Heart left ventricle (tissue), 16 donors: ENCODE measurements around the gene RNF31. TPM values are rescaled to one million over a fixed set of nuclear protein-coding genes. Genes with fewer than 3 reads are reported as not detected.

Experiments
- ATAC-seq, 4 donors: fragments of 200-7000 bp; cut with Tn5 transposase; one replicate each; pipeline ENCODE4 v1.9.1; 2020 to 2022; ENCODE audit warnings: moderate library complexity in 4 of 4, mild to moderate bottlenecking in 3 of 4, moderate number of reproducible peaks in 1 of 4
- DNase-seq, 5 donors: peaks; one replicate each; pipeline ENCODE4 v3.0.0-alpha.2; 2020
- H3K27ac ChIP-seq, 12 donors: fragments of 200-600 bp; sonication (generic) in 4 of 12; one replicate each; pipeline versions ENCODE4 v1.5.0 to v1.8.0; 2016 to 2022; ENCODE audit warnings: mild to moderate bottlenecking in 2 of 12
- H3K27me3 ChIP-seq, 9 donors: fragments of 200-600 bp; sonication (generic) in 2 of 9; one replicate each; pipeline versions ENCODE4 v1.5.1 to v1.8.0; 2016 to 2022; ENCODE audit warnings: mild to moderate bottlenecking in 3 of 9
- H3K36me3 ChIP-seq, 9 donors: fragments of 200-600 bp; sonication (generic) in 2 of 9; one replicate each; pipeline versions ENCODE4 v1.5.0 to v1.8.0; 2018 to 2022; ENCODE audit warnings: mild to moderate bottlenecking in 2 of 9
- H3K4me1 ChIP-seq, 12 donors: fragments of 200-600 bp; sonication (generic) in 4 of 12; one replicate each; pipeline versions ENCODE4 v1.5.0 to v1.8.0; 2016 to 2022; ENCODE audit warnings: mild to moderate bottlenecking in 3 of 12
- H3K4me3 ChIP-seq, 12 donors: fragments of 200-600 bp; sonication (generic) in 4 of 12; one replicate each; pipeline versions ENCODE4 v1.5.0 to v1.8.0; 2017 to 2022; ENCODE audit warnings: mild to moderate bottlenecking in 9 of 12, moderate library complexity in 4 of 12
- H3K9me3 ChIP-seq, 12 donors: fragments of 200-600 bp; sonication (generic) in 4 of 12; one replicate each; pipeline versions ENCODE4 v1.5.0 to v1.8.0; 2016 to 2022; ENCODE audit warnings: mild to moderate bottlenecking in 1 of 12
- CTCF ChIP-seq, 12 donors: fragments of 200-600 bp; sonication (generic) in 4 of 12; IDR thresholded peaks; one replicate each; pipeline versions ENCODE4 v1.5.0 to v1.8.0; 2018 to 2022; ENCODE audit warnings: antibody characterized with exemption in 12 of 12, mild to moderate bottlenecking in 5 of 12
- POLR2A ChIP-seq, 2 donors: fragments of 450-650 bp; IDR thresholded peaks; one replicate each; pipeline ENCODE4 v1.6.1; 2017; ENCODE audit warnings: antibody characterized with exemption in 2 of 2, mild to moderate bottlenecking in 2 of 2, moderate library complexity in 2 of 2
- WGBS, 4 donors: extraction: QIAGEN DNeasy Blood & Tissue Kit in 2 of 4; methylation state at CpG; one replicate each; pipeline versions ENCODE4 v1.1.5 to v1.1.7; 2013 to 2018; 5-methylcytosine and 5-hydroxymethylcytosine counted together
- intact Hi-C, 10 donors: fragments of 100-400 bp; cut with DNase I; formaldehyde crosslinking; loops; one replicate each; pipeline versions ENCODE4 v1.11.1 to v1.14.2; 2022
- polyA plus RNA-seq, 2 donors: library from polyadenylated mRNA; stranded (reverse); fragments of 200-250 nt; gene quantifications; one replicate each; pipeline ENCODE4 v1.2.3, GENCODE V29; 2013
- total RNA-seq, 9 donors: library from RNA; depleted of rRNA in 2 of 9; stranded (reverse); fragments of >200 nt in 2 of 9; fragmentation: NEBNext Ultra II Directional in 3 of 9; extraction: Animal tissue kit (Norgen Biotek cat#: 25700) in 3 of 9; gene quantifications; one replicate each; pipeline versions ENCODE4 v1.1.0 to v1.2.4, GENCODE V29; 2016 to 2023
- donor health status: ischemic (EF 13 %, LVEDD 7.1; RV severe dilation, severe dysfunction).
- donor health status: healthy with polysubstance abuse.
- donor health status: DM: no; HTN: yes; CAD: no.
- donor health status: DM: no; HTN: no; CAD: no.
- donor health status: ischemic (EF 25% LVEDD 6.9; RV normal size, moderate dysfunction).
- donor health status: ischemic (EF 25% LVEDD 5.7; RV mildly dilated, moderate dysfunction).
- donor health status: healthy.
- donor health status: DM: yes; HTN: yes; CAD: no.
- donor health status: ischemic (EF 35%, LVEDD 5.7; RV mildly dilated, moderate dysfunction).
- donor health status: nonischemic (EF 11% LVEDD 7.7; RV severe dilation, severe dysfunction).
- donor health status: DM: yes; HTN: yes; CAD: no.
- donor health status: PGD.
- donor health status: ischemic (EF 29% LVEDD 5.4; RV normal size, mild dysfunction).
- donor health status: nonischemic (EF 23%, LVEDD 6.1; RV moderate dilation, normal function).

RNF31 gene
- total and polyA plus RNA-seq, 11 donors = 31.6 to 54.2 (median 36.6) TPM

- intact Hi-C loops = no loop called here
Measured at GRCh38 chr14:24179961-24180796, 32.9 kb downstream of the RNF31 start.

GRCh38 chr14:24181371-24182077 is 34.2 kb downstream of the RNF31 start:
- intact Hi-C loops = no loop called here
- Histone ChIP-seq H3K4me3 (no peak overlapping the region), H3K27ac (no peak overlapping the region), H3K36me3 (peaks cover 4 to 100% (median 84%) of the 10 kb centered on the region in 9 donors), H3K4me1 (peaks cover 0 to 17% (median 9%) of the 10 kb centered on the region in 12 donors), H3K9me3 (no peaks in the 10 kb centered on the region), H3K27me3 (no peaks in the 10 kb centered on the region)
- DNase-seq (peak in 1 of 5 donors; percentile 13), ATAC-seq (no peak)
- TF ChIP-seq POLR2A (IDR thresholded peaks at IDR 0.05) = no peak
- no peak for TF ChIP-seq CTCF (IDR thresholded peaks at IDR 0.05)
- 81 to 94% (median 89%) methylated on average over 9 to 19 of the region's 19 CpGs for WGBS, 4 donors

More at GRCh38 chr14:24179961-24180796, 32.9 kb downstream of the RNF31 start:
- no peak overlapping the region for H3K4me3 ChIP-seq
- ATAC-seq (peak; percentile 45 to 72 (median 64)), DNase-seq (peak in 2 of 5 donors; percentile 17 to 64)
- H3K36me3 ChIP-seq = peaks cover 4 to 98% (median 78%) of the 10 kb centered on the region in 9 donors
- no peaks in the 10 kb centered on the region for H3K27me3 ChIP-seq
- H3K27ac ChIP-seq = peak overlapping the region; percentile 45 to 86 (median 68)
- no peaks in the 10 kb centered on the region for H3K9me3 ChIP-seq
- TF ChIP-seq CTCF (IDR thresholded peaks at IDR 0.05) (no peak), POLR2A (IDR thresholded peaks at IDR 0.05) (no peak)
- 59 to 82% (median 71%) methylated on average over 18 of the region's 18 CpGs for WGBS, 4 donors
- H3K4me1 ChIP-seq = peaks cover 0 to 17% (median 9%) of the 10 kb centered on the region in 12 donors

- H3K27ac ChIP-seq = no peak overlapping the region
- TF ChIP-seq POLR2A (IDR thresholded peaks at IDR 0.05) (no peak), CTCF (IDR thresholded peaks at IDR 0.05) (no peak)
- intact Hi-C loops = no loop called here
- H3K27me3 ChIP-seq = no peaks in the 10 kb centered on the region
- no peaks in the 10 kb centered on the region for H3K9me3 ChIP-seq
- no peak for DNase-seq
- H3K4me3 ChIP-seq = no peak overlapping the region
- WGBS, 4 donors = 85 to 89% (median 87%) methylated on average over 12 to 14 of the region's 14 CpGs
- no peak for ATAC-seq
- H3K4me1 ChIP-seq = peaks cover 0 to 18% (median 9%) of the 10 kb centered on the region in 12 donors
- H3K36me3 ChIP-seq = peaks cover 4 to 98% (median 81%) of the 10 kb centered on the region in 9 donors
Measured at GRCh38 chr14:24182110-24182882, 35.0 kb downstream of the RNF31 start.
